BLaER1 (cell line): ENCODE results near the gene SRF.

Experiments
- H3K27ac ChIP-seq: shearing (Covaris generic); formaldehyde crosslinking; 2 replicates; pipeline ENCODE4 v1.8.1; 2022
- H3K27me3 ChIP-seq: shearing (Covaris generic); formaldehyde crosslinking; 2 replicates; pipeline ENCODE4 v1.8.1; 2022
- H3K36me3 ChIP-seq: shearing (Covaris generic); formaldehyde crosslinking; 2 replicates; pipeline ENCODE4 v1.8.1; 2022
- H3K4me1 ChIP-seq: shearing (Covaris generic); formaldehyde crosslinking; 2 replicates; pipeline ENCODE4 v1.8.1; 2022
- H3K4me2 ChIP-seq: shearing (Covaris generic); formaldehyde crosslinking; 2 replicates; pipeline ENCODE4 v1.8.1; 2022
- H3K4me3 ChIP-seq: shearing (Covaris generic); formaldehyde crosslinking; 2 replicates; pipeline ENCODE4 v1.8.1; 2022
- H3K9ac ChIP-seq: shearing (Covaris generic); formaldehyde crosslinking; 2 replicates; pipeline ENCODE4 v1.8.1; 2022
- H3K9me3 ChIP-seq: shearing (Covaris generic); formaldehyde crosslinking; 2 replicates; pipeline ENCODE4 v1.8.1; 2022
- H4K20me1 ChIP-seq: shearing (Covaris generic); formaldehyde crosslinking; 2 replicates; pipeline ENCODE4 v1.8.1; 2022
- Cebpa-rat ChIP-seq: shearing (Covaris generic); IDR thresholded peaks from 2 replicates; pipeline ENCODE4 v1.8.1; 2022

The SRF gene

GRCh38 chr6:43204271-43205105, 33.4 kb downstream of the SRF start:
- no peaks in the 10 kb centered on the region for H4K20me1 ChIP-seq
- H3K27me3 ChIP-seq, result no peaks in the 10 kb centered on the region
- H3K4me2 ChIP-seq, result no peak overlapping the region
- H3K9me3 ChIP-seq, result no peaks in the 10 kb centered on the region
- H3K9ac ChIP-seq, result no peak overlapping the region
- H3K4me3 ChIP-seq, result no peak overlapping the region
- H3K4me1 ChIP-seq, result no peaks in the 10 kb centered on the region
- no peak overlapping the region for H3K27ac ChIP-seq
- TF ChIP-seq Cebpa-rat, result no peak
- peaks cover 55% of the 10 kb centered on the region for H3K36me3 ChIP-seq

DNA sequence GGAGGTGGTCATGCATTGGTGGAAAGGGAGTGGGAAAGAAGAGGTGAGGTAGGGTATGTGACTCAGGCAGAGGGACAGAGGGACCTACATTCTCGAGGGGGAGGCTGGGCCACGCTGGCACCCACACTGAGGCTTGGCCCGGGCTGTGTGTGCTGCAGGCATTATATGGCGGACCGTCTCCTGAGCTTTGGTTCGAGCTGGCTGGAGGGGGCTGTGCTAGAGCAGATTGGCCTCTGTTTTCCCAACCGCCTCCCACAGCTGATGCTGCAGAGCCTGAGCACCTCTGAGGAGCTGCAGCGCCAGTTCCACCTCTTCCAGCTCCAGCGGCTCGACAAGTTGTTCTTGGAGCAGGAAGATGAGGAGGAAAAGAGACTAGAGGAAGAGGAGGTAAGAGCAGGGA, 34.8 kb downstream of the SRF start:
- peaks cover 42% of the 10 kb centered on the region for H3K36me3 ChIP-seq

DNA sequence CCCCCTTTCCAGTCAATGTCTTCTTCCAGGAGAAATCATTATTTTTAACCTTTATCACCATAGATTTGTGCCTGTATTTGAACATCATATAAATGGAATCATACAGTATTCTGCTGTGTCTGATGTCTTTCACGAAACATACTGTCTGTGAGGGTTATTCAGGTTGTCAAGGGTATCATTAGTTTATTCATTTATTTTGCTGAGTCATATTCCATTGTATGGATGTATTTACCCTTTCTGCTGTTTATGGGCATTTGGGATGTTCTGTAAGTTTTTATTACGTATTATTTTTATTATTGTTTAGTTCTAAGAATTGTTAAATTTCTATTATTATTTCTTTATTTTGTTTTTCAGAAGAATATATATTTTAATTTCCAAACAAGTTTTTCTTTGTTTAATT, 36.2 kb downstream of the SRF start:
- Histone ChIP-seq H3K4me1 (no peaks in the 10 kb centered on the region), H3K9me3 (no peaks in the 10 kb centered on the region), H3K36me3 (peaks cover 36% of the 10 kb centered on the region), H3K4me2 (no peak overlapping the region), H3K4me3 (no peak overlapping the region), H4K20me1 (no peaks in the 10 kb centered on the region), H3K27me3 (no peaks in the 10 kb centered on the region), H3K27ac (no peak overlapping the region), H3K9ac (no peak overlapping the region)
- TF ChIP-seq Cebpa-rat, result no peak

More for the DNA sequence above, 34.8 kb downstream of the SRF start:
- Histone ChIP-seq H3K9me3 (no peaks in the 10 kb centered on the region), H3K4me3 (no peak overlapping the region), H3K4me2 (no peak overlapping the region), H3K4me1 (no peaks in the 10 kb centered on the region), H3K27me3 (no peaks in the 10 kb centered on the region), H3K9ac (no peak overlapping the region), H4K20me1 (no peaks in the 10 kb centered on the region), H3K27ac (no peak overlapping the region)
- TF ChIP-seq Cebpa-rat, result no peak

- no peak overlapping the region for H3K27ac ChIP-seq
- H3K9ac ChIP-seq, result no peak overlapping the region
- H3K4me3 ChIP-seq, result no peak overlapping the region
- TF ChIP-seq Cebpa-rat, result no peak
- H4K20me1 ChIP-seq, result no peaks in the 10 kb centered on the region
- peaks cover 42% of the 10 kb centered on the region for H3K36me3 ChIP-seq
- no peaks in the 10 kb centered on the region for H3K9me3 ChIP-seq
- no peak overlapping the region for H3K4me2 ChIP-seq
- no peaks in the 10 kb centered on the region for H3K4me1 ChIP-seq
- H3K27me3 ChIP-seq, result no peaks in the 10 kb centered on the region
These were observed 40.9 kb downstream of the SRF start for GRCh38 chr6:43211955-43212354.

- H3K4me1 ChIP-seq, result no peaks in the 10 kb centered on the region
- no peak for TF ChIP-seq Cebpa-rat
These were observed 42.4 kb downstream of the SRF start for GRCh38 chr6:43213431-43213830.

DNA sequence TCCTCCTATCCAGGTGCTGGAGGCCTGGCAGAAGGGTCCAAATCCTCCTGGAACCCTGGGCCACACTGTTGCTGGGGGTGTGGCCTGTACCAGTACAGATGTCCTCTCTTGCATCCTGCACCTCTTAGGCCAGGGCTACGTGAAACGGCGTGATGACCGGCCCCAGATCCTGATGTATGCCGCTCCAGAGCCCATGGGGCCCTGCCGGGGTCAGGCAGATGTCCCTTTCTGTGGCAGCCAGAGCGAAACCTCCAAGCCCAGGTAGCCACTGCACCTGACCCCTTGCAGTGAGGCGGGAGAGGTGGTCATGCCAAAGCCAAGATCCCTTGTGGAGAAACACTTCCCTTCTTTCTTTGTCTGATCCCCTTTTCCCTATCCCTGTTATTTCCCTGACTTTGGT, 44.0 kb downstream of the SRF start:
- Histone ChIP-seq H3K27ac (no peak overlapping the region), H3K4me2 (no peak overlapping the region), H3K27me3 (no peaks in the 10 kb centered on the region), H3K9me3 (no peaks in the 10 kb centered on the region), H3K36me3 (peaks cover 50% of the 10 kb centered on the region), H3K9ac (no peak overlapping the region), H3K4me3 (no peak overlapping the region), H3K4me1 (no peaks in the 10 kb centered on the region), H4K20me1 (no peaks in the 10 kb centered on the region)
- TF ChIP-seq Cebpa-rat, result no peak

More at GRCh38 chr6:43213431-43213830, 42.4 kb downstream of the SRF start:
- no peaks in the 10 kb centered on the region for H3K27me3 ChIP-seq
- H3K9me3 ChIP-seq, result no peaks in the 10 kb centered on the region
- no peak overlapping the region for H3K9ac ChIP-seq
- H3K4me2 ChIP-seq, result no peak overlapping the region
- H4K20me1 ChIP-seq, result no peaks in the 10 kb centered on the region
- no peak overlapping the region for H3K27ac ChIP-seq
- H3K4me3 ChIP-seq, result no peak overlapping the region
- peaks cover 47% of the 10 kb centered on the region for H3K36me3 ChIP-seq

- Histone ChIP-seq H3K9ac (no peak overlapping the region), H4K20me1 (no peaks in the 10 kb centered on the region), H3K27ac (no peak overlapping the region), H3K4me1 (no peaks in the 10 kb centered on the region), H3K36me3 (peaks cover 62% of the 10 kb centered on the region), H3K4me2 (no peak overlapping the region), H3K9me3 (no peaks in the 10 kb centered on the region), H3K4me3 (no peak overlapping the region), H3K27me3 (no peaks in the 10 kb centered on the region)
- TF ChIP-seq Cebpa-rat, result no peak
These were observed 45.1 kb downstream of the SRF start for GRCh38 chr6:43216200-43216599.

GRCh38 chr6:43217351-43217750, 46.3 kb downstream of the SRF start:
- no peak overlapping the region for H3K4me3 ChIP-seq
- TF ChIP-seq Cebpa-rat, result no peak
- H4K20me1 ChIP-seq, result no peaks in the 10 kb centered on the region
- no peaks in the 10 kb centered on the region for H3K4me1 ChIP-seq
- no peaks in the 10 kb centered on the region for H3K9me3 ChIP-seq
- H3K27ac ChIP-seq, result no peak overlapping the region
- H3K36me3 ChIP-seq, result peaks cover 72% of the 10 kb centered on the region
- H3K4me2 ChIP-seq, result no peak overlapping the region
- H3K9ac ChIP-seq, result no peak overlapping the region
- H3K27me3 ChIP-seq, result no peaks in the 10 kb centered on the region

- Histone ChIP-seq H3K36me3 (peaks cover 74% of the 10 kb centered on the region), H4K20me1 (no peaks in the 10 kb centered on the region), H3K9me3 (no peaks in the 10 kb centered on the region), H3K9ac (no peak overlapping the region), H3K27me3 (no peaks in the 10 kb centered on the region), H3K4me3 (no peak overlapping the region), H3K4me1 (peaks cover 6% of the 10 kb centered on the region), H3K27ac (no peak overlapping the region), H3K4me2 (no peak overlapping the region)
- no peak for TF ChIP-seq Cebpa-rat
These were observed 48.0 kb downstream of the SRF start for GRCh38 chr6:43219119-43219518.

DNA sequence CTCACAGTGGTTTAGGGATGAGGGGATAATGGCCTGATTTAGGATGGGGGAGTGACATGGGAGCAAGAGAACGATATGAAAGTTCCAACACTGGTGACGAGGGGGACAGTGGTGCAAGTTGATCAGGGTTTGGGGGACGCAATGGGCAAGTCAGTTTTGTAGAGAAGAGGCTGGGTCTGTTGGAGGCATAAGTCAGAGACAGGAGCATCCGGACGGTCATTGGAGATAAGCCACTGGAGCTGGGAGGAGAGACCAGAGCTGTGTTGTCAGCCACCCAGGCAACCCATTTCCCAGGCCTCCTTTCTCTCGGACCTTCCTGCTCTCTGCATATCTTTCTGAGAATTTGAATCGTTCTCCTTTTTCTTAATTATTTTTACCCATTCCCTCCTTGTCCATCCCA, 48.7 kb downstream of the SRF start:
- Histone ChIP-seq H3K4me2 (no peak overlapping the region), H3K36me3 (peaks cover 68% of the 10 kb centered on the region), H3K4me3 (no peak overlapping the region), H3K4me1 (peaks cover 13% of the 10 kb centered on the region), H3K9me3 (no peaks in the 10 kb centered on the region), H3K9ac (no peak overlapping the region), H4K20me1 (no peaks in the 10 kb centered on the region), H3K27me3 (no peaks in the 10 kb centered on the region), H3K27ac (no peak overlapping the region)
- TF ChIP-seq Cebpa-rat, result no peak
